Measurements from ENCODE around the gene IL16.

GRCh38 chr15:81282911-81283310 lies 86.2 kb downstream of the IL16 start:
- TF ChIP-seq CTCF (IDR thresholded peaks at IDR 0.05; ENCODE audit: insufficient read depth, low read length, poor library complexity, severe bottlenecking) = no peak
- TF ChIP-seq EZH2phosphoT487 (conservative IDR thresholded peaks at IDR 0.05; ENCODE audit: low read length) = no peak

All from SU-DHL-6 (cell line).